ENCODE results near the gene FAM200C.
"Not testable (repeated sequence)": the region's sequence is repeated elsewhere in the genome, so short reads cannot be mapped to it uniquely, and the experiment has no call there.

The FAM200C gene
- 0.31 to 0.67 reads per million in 2 donors for total RNA-seq

GRCh38 chr5:160399402-160400353 is at the start of gene FAM200C:
Gene FAM200C (minus strand): TSS chr5:160400054. CDS start chr5:160395490, 4,564 bp downstream.
- peak; percentile 28 to 78 (median 46) for DNase-seq

GRCh38 chr5:160449458-160449857 is 49.6 kb upstream of the FAM200C start:
- no peak for DNase-seq

- no peak for DNase-seq
Measured at GRCh38 chr5:160448886-160449285, 49.0 kb upstream of the FAM200C start.

- DNase-seq, result no peak
Measured at GRCh38 chr5:160445751-160446150, 45.9 kb upstream of the FAM200C start.

GRCh38 chr5:160445132-160445531 is 45.3 kb upstream of the FAM200C start:
- DNase-seq, result no peak

- DNase-seq, result no peak
Measured at GRCh38 chr5:160444407-160444806, 44.6 kb upstream of the FAM200C start.

GRCh38 chr5:160442824-160443431 is 43.1 kb upstream of the FAM200C start:
- DNase-seq, result no peak

GRCh38 chr5:160441311-160441781 is 41.5 kb upstream of the FAM200C start:
- no peak for DNase-seq

- peak; percentile 75 to 90 (median 80) for DNase-seq
Measured at GRCh38 chr5:160439205-160439600, 39.3 kb upstream of the FAM200C start.

- DNase-seq, result peak; percentile 15 to 83 (median 31)
Measured at GRCh38 chr5:160438316-160439204, 38.7 kb upstream of the FAM200C start.

- no peak for DNase-seq
Measured at GRCh38 chr5:160437271-160437670, 37.4 kb upstream of the FAM200C start.

- DNase-seq, result not testable (repeated sequence)
Measured at GRCh38 chr5:160436661-160437060, 36.8 kb upstream of the FAM200C start.

- DNase-seq, result no peak
Measured at GRCh38 chr5:160436017-160436416, 36.2 kb upstream of the FAM200C start.

GRCh38 chr5:160435532-160435931 is 35.7 kb upstream of the FAM200C start:
- no peak for DNase-seq

- peak in 1 of 5 experiments; percentile 46 for DNase-seq
Measured at GRCh38 chr5:160434022-160434531, 34.2 kb upstream of the FAM200C start.

- no peak for DNase-seq
Measured at GRCh38 chr5:160432787-160433186, 32.9 kb upstream of the FAM200C start.

GRCh38 chr5:160432196-160432595 is 32.3 kb upstream of the FAM200C start:
- DNase-seq, result no peak

- no peak for DNase-seq
Measured at GRCh38 chr5:160427607-160428006, 27.8 kb upstream of the FAM200C start.

GRCh38 chr5:160423099-160423498 is 23.2 kb upstream of the FAM200C start:
- peak in 1 of 5 experiments; percentile 39 for DNase-seq

GRCh38 chr5:160421625-160422258 is 21.9 kb upstream of the FAM200C start, which contains the start of gene PTTG1:
Gene PTTG1 (plus strand): TSS chr5:160421855. CDS start chr5:160422313, 458 bp downstream.
- DNase-seq, result peak; percentile 82 to 96 (median 87)

GRCh38 chr5:160420331-160420610 is 20.4 kb upstream of the FAM200C start:
- peak in 1 of 5 experiments; percentile 45 for DNase-seq

Measured in T-helper 2 cell (primary cell).